Trophoblast cell (in vitro differentiated cells and primary cell): ENCODE data around the gene ARHGAP26.

ENCODE experiments used
- DNase-seq, 2 donors: peaks; one replicate each; pipeline ENCODE4 v3.0.0-alpha.2; 2016
- H2AFZ ChIP-seq: 2 replicates; pipeline ENCODE4 v1.6.1; 2013; ENCODE audit warnings: low read length, moderate library complexity, mild to moderate bottlenecking; ENCODE audit not compliant: insufficient read depth, poor library complexity
- H2AK5ac ChIP-seq: 2 replicates; pipeline ENCODE4 v1.6.1; 2013; ENCODE audit warnings: mild to moderate bottlenecking, low read length
- H2BK120ac ChIP-seq: 2 replicates; pipeline ENCODE4 v1.6.1; 2013; ENCODE audit warnings: low read length, mild to moderate bottlenecking, moderate library complexity; ENCODE audit not compliant: insufficient read depth, poor library complexity
- H2BK12ac ChIP-seq: 2 replicates; pipeline ENCODE4 v1.6.1; 2013; ENCODE audit warnings: mild to moderate bottlenecking, low read length, moderate library complexity
- H2BK5ac ChIP-seq: 2 replicates; pipeline ENCODE4 v1.6.1; 2013; ENCODE audit warnings: low read length, low read depth, moderate library complexity, mild to moderate bottlenecking; ENCODE audit not compliant: poor library complexity
- H3K14ac ChIP-seq: 2 replicates; pipeline ENCODE4 v1.6.1; 2013; ENCODE audit warnings: mild to moderate bottlenecking, low read length
- H3K18ac ChIP-seq: 2 replicates; pipeline ENCODE4 v1.6.1; 2013; ENCODE audit warnings: mild to moderate bottlenecking, low read length
- H3K23ac ChIP-seq: 2 replicates; pipeline ENCODE4 v1.6.1; 2013; ENCODE audit warnings: low read length
- H3K27ac ChIP-seq: 2 replicates; pipeline ENCODE4 v1.5.1; 2013; ENCODE audit warnings: low read depth, mild to moderate bottlenecking, inconsistent platforms, low read length, moderate library complexity
- H3K27me3 ChIP-seq: 2 replicates; pipeline ENCODE4 v1.6.1; 2013; ENCODE audit warnings: inconsistent platforms, mild to moderate bottlenecking, low read length, moderate library complexity; ENCODE audit not compliant: insufficient read depth
- H3K36me3 ChIP-seq, 2 experiments: 1 replicate in 1 of 2; 2 replicates in 1 of 2; pipeline ENCODE4 v1.6.1; 2013; ENCODE audit warnings: low read length in 2 of 2, mild to moderate bottlenecking in 2 of 2, moderate library complexity in 1 of 2; ENCODE audit not compliant: insufficient read depth in 2 of 2, control insufficient read depth in 1 of 2
- H3K4ac ChIP-seq: 2 replicates; pipeline ENCODE4 v1.6.1; 2013; ENCODE audit warnings: low read depth, mild to moderate bottlenecking, low read length, moderate library complexity
- H3K4me1 ChIP-seq, 2 experiments: 1 replicate in 1 of 2; 2 replicates in 1 of 2; pipeline ENCODE4 v1.6.1; 2013; ENCODE audit warnings: low read length in 2 of 2, mild to moderate bottlenecking in 2 of 2, moderate library complexity in 1 of 2; ENCODE audit not compliant: insufficient read depth in 2 of 2, control insufficient read depth in 1 of 2
- H3K4me2 ChIP-seq: 2 replicates; pipeline ENCODE4 v1.6.1; 2013; ENCODE audit warnings: inconsistent platforms, mild to moderate bottlenecking, low read length, moderate library complexity
- H3K4me3 ChIP-seq: 2 replicates; pipeline ENCODE4 v1.5.1; 2013; ENCODE audit warnings: mild to moderate bottlenecking, low read depth, low read length, inconsistent platforms
- H3K79me1 ChIP-seq: one replicate; pipeline ENCODE4 v1.6.1; 2013; ENCODE audit warnings: low read length
- H3K79me2 ChIP-seq: 2 replicates; pipeline ENCODE4 v1.6.1; 2013; ENCODE audit warnings: low read length, mild to moderate bottlenecking; ENCODE audit not compliant: control insufficient read depth, insufficient read depth, poor library complexity
- H3K9ac ChIP-seq: 2 replicates; pipeline ENCODE4 v1.6.1; 2013; ENCODE audit warnings: mild to moderate bottlenecking, low read length
- H3K9me3 ChIP-seq: 2 replicates; pipeline ENCODE4 v1.6.1; 2013; ENCODE audit warnings: low read depth, mild to moderate bottlenecking, control low read depth, inconsistent platforms, low read length; ENCODE audit not compliant: insufficient read depth
- H4K12ac ChIP-seq: 2 replicates; pipeline ENCODE4 v1.6.1; 2013; ENCODE audit warnings: low read depth, mild to moderate bottlenecking, low read length, moderate library complexity
- H4K8ac ChIP-seq: 2 replicates; pipeline ENCODE4 v1.6.1; 2013; ENCODE audit warnings: low read depth, mild to moderate bottlenecking, low read length, moderate library complexity
- H4K91ac ChIP-seq: one replicate; pipeline ENCODE4 v1.6.1; 2013; ENCODE audit warnings: low read depth, mild to moderate bottlenecking, low read length, moderate library complexity
- WGBS: extraction: QIAGEN DNeasy Blood & Tissue Kit; methylation state at CpG from one replicate; pipeline ENCODE4 v1.1.7; 2013; ENCODE audit warnings: missing lambda C conversion rate; ENCODE audit not compliant: insufficient read length, insufficient coverage; ENCODE audit errors: extremely low coverage; 5-methylcytosine and 5-hydroxymethylcytosine counted together

The ARHGAP26 gene

DNA sequence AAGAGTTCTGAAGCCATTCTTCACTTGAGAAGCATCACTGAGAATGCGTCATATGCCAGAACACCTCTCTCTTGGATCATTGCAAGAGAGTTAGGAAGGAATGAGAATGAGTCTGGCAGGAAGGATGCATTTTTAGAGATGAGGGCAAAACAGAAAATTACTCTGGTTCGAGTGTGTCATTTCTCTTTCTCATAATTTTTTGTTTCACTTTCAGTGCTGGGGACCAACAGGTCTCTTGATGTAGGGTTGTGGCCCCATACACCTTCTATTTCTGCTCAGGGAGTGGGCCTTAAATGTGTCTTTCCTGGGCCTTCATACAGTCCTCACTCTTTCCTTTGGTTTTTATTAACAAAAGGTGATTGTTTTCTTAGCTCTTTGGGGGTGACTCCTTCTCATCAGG is 330.9 kb downstream of the ARHGAP26 start:
- Histone ChIP-seq H3K18ac (no peak overlapping the region), H2BK5ac (no peak overlapping the region), H2BK12ac (no peak overlapping the region), H2AFZ (no peak overlapping the region), H3K4me3 (no peak overlapping the region), H3K9ac (no peak overlapping the region), H3K36me3 (no peaks in the 10 kb centered on the region), H3K4me2 (no peak overlapping the region), H4K12ac (no peak overlapping the region), H3K9me3 (no peaks in the 10 kb centered on the region), H2BK120ac (no peak overlapping the region), H3K27me3 (no peaks in the 10 kb centered on the region), H4K8ac (no peak overlapping the region), H3K79me1 (no peaks in the 10 kb centered on the region), H3K27ac (no peak overlapping the region), H4K91ac (no peak overlapping the region), H2AK5ac (no peak overlapping the region), H3K23ac (no peak overlapping the region), H3K79me2 (no peaks in the 10 kb centered on the region), H3K4ac (no peak overlapping the region), H3K14ac (no peak overlapping the region), H3K4me1 (peaks cover 0 to 2% of the 10 kb centered on the region in 2 experiments)
- no peak for DNase-seq
- WGBS = no CpG with 5 or more reads among the region's 2 CpGs

DNA sequence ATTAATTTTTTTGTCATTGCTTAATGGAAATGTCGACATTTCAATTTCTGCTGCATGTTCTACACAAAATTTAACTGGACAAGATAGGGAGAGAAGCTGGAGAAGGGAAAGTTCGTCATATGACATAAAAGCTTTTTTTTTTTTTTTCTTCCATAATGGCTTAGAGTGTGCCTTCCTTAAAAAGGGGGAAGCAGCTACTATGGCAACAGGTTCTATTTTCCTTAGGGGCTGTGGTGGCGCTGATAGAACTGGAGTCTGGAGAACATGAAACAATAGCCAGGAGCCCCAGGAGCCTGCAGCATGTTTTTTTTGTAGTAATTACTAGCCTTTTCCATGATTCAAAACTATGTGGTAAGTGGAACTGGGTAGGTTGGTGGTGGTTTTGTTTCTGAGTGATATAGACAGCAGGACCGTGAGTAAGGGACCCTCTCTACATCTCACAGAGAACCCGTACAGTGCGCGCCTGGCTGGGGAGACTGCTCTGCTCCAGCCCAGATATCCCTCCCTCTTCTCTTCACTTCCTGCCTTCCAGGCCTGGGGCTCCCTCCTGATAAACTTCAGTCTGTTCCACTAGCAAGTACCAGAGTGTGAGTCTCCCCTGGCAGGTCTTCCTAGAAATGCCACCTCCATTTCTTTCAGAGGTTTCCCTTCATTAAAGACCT is 331.7 kb downstream of the ARHGAP26 start:
- no peak overlapping the region for H2BK5ac ChIP-seq
- H3K9me3 ChIP-seq = no peaks in the 10 kb centered on the region
- no peaks in the 10 kb centered on the region for H3K27me3 ChIP-seq
- H3K4me1 ChIP-seq = peaks cover 0 to 2% of the 10 kb centered on the region in 2 experiments
- no peak overlapping the region for H4K12ac ChIP-seq
- H2AK5ac ChIP-seq = no peak overlapping the region
- no peaks in the 10 kb centered on the region for H3K79me1 ChIP-seq
- no peaks in the 10 kb centered on the region for H3K36me3 ChIP-seq
- no peak overlapping the region for H3K4ac ChIP-seq
- no peak overlapping the region for H2AFZ ChIP-seq
- H3K4me2 ChIP-seq = no peak overlapping the region
- H4K8ac ChIP-seq = no peak overlapping the region
- H3K4me3 ChIP-seq = no peak overlapping the region
- H2BK12ac ChIP-seq = no peak overlapping the region
- no peaks in the 10 kb centered on the region for H3K79me2 ChIP-seq
- no peak overlapping the region for H3K14ac ChIP-seq
- WGBS = no CpG with 5 or more reads among the region's 7 CpGs
- no peak overlapping the region for H3K23ac ChIP-seq
- no peak overlapping the region for H3K27ac ChIP-seq
- no peak overlapping the region for H2BK120ac ChIP-seq
- H4K91ac ChIP-seq = no peak overlapping the region
- H3K18ac ChIP-seq = no peak overlapping the region
- no peak overlapping the region for H3K9ac ChIP-seq
- no peak for DNase-seq

DNA sequence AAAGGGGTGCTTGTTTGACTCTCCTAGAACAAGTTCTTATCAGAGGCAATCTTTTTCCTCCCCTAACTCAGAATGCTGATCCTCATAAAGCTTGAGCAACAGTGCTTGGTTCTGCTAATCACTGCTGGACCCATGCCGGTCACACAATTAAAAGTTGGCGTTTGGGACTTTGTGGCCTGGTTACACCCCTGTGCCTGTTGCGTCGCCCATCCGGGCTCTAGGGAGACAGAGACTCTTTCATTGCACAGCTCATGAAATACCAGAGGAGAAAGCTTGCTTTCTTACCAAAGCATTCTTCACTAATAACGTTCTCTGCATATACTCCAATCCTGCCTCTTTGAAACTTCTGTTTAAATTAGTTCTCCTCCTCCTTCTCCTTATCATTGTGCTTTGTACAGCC is 332.2 kb downstream of the ARHGAP26 start:
- Histone ChIP-seq H3K79me1 (no peaks in the 10 kb centered on the region), H3K4me2 (no peak overlapping the region), H3K18ac (no peak overlapping the region), H2BK12ac (no peak overlapping the region), H3K9ac (no peak overlapping the region), H2BK120ac (no peak overlapping the region), H3K27me3 (no peaks in the 10 kb centered on the region), H3K4me3 (no peak overlapping the region), H4K12ac (no peak overlapping the region), H3K14ac (no peak overlapping the region), H3K4ac (no peak overlapping the region), H3K23ac (no peak overlapping the region), H2AK5ac (no peak overlapping the region), H4K8ac (no peak overlapping the region), H3K4me1 (peaks cover 0 to 2% of the 10 kb centered on the region in 2 experiments), H3K36me3 (no peaks in the 10 kb centered on the region), H2AFZ (no peak overlapping the region), H3K79me2 (no peaks in the 10 kb centered on the region), H3K27ac (no peak overlapping the region), H4K91ac (no peak overlapping the region), H2BK5ac (no peak overlapping the region), H3K9me3 (no peaks in the 10 kb centered on the region)
- no CpG with 5 or more reads among the region's 6 CpGs for WGBS
- DNase-seq = no peak

DNA sequence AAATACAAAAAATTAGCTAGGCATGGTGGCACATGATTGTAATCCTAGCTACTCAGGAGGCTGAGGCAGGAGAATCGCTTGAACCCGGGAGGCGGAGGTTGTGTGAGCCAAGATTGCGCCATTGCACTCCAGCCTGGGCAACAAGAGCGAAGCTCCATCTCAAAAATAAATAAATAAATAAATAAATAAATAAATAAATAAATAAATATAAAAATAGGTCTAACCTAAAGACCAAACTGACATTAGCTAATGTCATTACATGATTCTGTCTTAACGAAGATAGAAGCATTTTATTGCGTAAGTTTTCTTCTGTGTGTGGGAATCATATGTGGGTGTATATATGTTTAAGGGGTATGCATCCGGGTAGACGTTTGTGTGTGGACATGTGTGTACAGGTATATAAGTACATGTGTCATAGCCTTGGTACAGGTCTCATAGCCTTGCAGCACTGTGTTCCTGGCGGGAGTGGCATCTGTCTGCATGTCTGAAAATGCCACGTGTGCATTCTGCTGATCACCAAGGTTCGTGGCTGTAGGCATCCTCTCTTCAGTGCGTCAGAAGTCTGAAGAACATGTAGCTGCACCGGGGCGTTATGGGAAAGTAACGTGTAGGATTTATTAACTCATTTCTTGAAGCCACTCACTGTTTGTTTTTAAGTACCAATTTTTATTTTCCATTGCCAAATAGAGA is 335.2 kb downstream of the ARHGAP26 start:
- no peak overlapping the region for H2BK12ac ChIP-seq
- no CpG with 5 or more reads among the region's 16 CpGs for WGBS
- H3K18ac ChIP-seq = no peak overlapping the region
- H3K9ac ChIP-seq = no peak overlapping the region
- H3K36me3 ChIP-seq = no peaks in the 10 kb centered on the region
- H3K4me3 ChIP-seq = no peak overlapping the region
- H3K14ac ChIP-seq = no peak overlapping the region
- no peak overlapping the region for H2AFZ ChIP-seq
- no peaks in the 10 kb centered on the region for H3K79me1 ChIP-seq
- no peak overlapping the region for H2AK5ac ChIP-seq
- H2BK120ac ChIP-seq = no peak overlapping the region
- no peak overlapping the region for H3K23ac ChIP-seq
- H3K4ac ChIP-seq = no peak overlapping the region
- H4K12ac ChIP-seq = no peak overlapping the region
- peaks cover 0 to 2% of the 10 kb centered on the region in 2 experiments for H3K4me1 ChIP-seq
- no peak overlapping the region for H4K8ac ChIP-seq
- no peak overlapping the region for H2BK5ac ChIP-seq
- no peaks in the 10 kb centered on the region for H3K9me3 ChIP-seq
- no peak overlapping the region for H3K4me2 ChIP-seq
- no peak for DNase-seq
- H3K27me3 ChIP-seq = no peaks in the 10 kb centered on the region
- H3K79me2 ChIP-seq = no peaks in the 10 kb centered on the region
- H3K27ac ChIP-seq = no peak overlapping the region
- H4K91ac ChIP-seq = no peak overlapping the region
